ENCODE results near the gene SLC35A3.
A peak's percentile ranks its signal among the peaks of the same experiment; 100 is the strongest.

SLC35A3 gene

GRCh38 chr1:100005424-100005823 lies 35.6 kb downstream of the SLC35A3 start:
- H3K4me3 ChIP-seq (ENCODE audit: control insufficient read depth, low read depth, low read length) = no peak overlapping the region
- no peak for DNase-seq (ENCODE audit: low read depth)
- TF ChIP-seq CTCF (conservative IDR thresholded peaks at IDR 0.05; ENCODE audit: control insufficient read depth, insufficient read depth, low read depth, low read length) = no peak

GRCh38 chr1:100006688-100007087 lies 36.9 kb downstream of the SLC35A3 start:
- DNase-seq (ENCODE audit: low read depth) = no peak
- H3K4me3 ChIP-seq (ENCODE audit: control insufficient read depth, low read depth, low read length) = no peak overlapping the region
- TF ChIP-seq CTCF (conservative IDR thresholded peaks at IDR 0.05; ENCODE audit: control insufficient read depth, insufficient read depth, low read depth, low read length) = no peak

- no peak overlapping the region for H3K4me3 ChIP-seq (ENCODE audit: control insufficient read depth, low read depth, low read length)
- DNase-seq (ENCODE audit: low read depth) = peak; percentile 58
- no peak for TF ChIP-seq CTCF (conservative IDR thresholded peaks at IDR 0.05; ENCODE audit: control insufficient read depth, insufficient read depth, low read depth, low read length)
These were observed 39.7 kb downstream of the SLC35A3 start for GRCh38 chr1:100009458-100009857.

GRCh38 chr1:100010804-100011203 lies 41.0 kb downstream of the SLC35A3 start:
- DNase-seq (ENCODE audit: low read depth) = no peak
- no peak overlapping the region for H3K4me3 ChIP-seq (ENCODE audit: control insufficient read depth, low read depth, low read length)
- no peak for TF ChIP-seq CTCF (conservative IDR thresholded peaks at IDR 0.05; ENCODE audit: control insufficient read depth, insufficient read depth, low read depth, low read length)

GRCh38 chr1:100019220-100019619 lies 49.4 kb downstream of the SLC35A3 start:
- no peak for TF ChIP-seq CTCF (conservative IDR thresholded peaks at IDR 0.05; ENCODE audit: control insufficient read depth, insufficient read depth, low read depth, low read length)
- DNase-seq (ENCODE audit: low read depth) = no peak
- no peak overlapping the region for H3K4me3 ChIP-seq (ENCODE audit: control insufficient read depth, low read depth, low read length)

- DNase-seq (ENCODE audit: low read depth) = no peak
- TF ChIP-seq CTCF (conservative IDR thresholded peaks at IDR 0.05; ENCODE audit: control insufficient read depth, insufficient read depth, low read depth, low read length) = no peak
- H3K4me3 ChIP-seq (ENCODE audit: control insufficient read depth, low read depth, low read length) = no peak overlapping the region
These were observed 53.7 kb downstream of the SLC35A3 start for GRCh38 chr1:100023482-100023881.

GRCh38 chr1:100027212-100027611 lies 57.4 kb downstream of the SLC35A3 start:
- no peak for TF ChIP-seq CTCF (conservative IDR thresholded peaks at IDR 0.05; ENCODE audit: control insufficient read depth, insufficient read depth, low read depth, low read length)
- DNase-seq (ENCODE audit: low read depth) = no peak
- H3K4me3 ChIP-seq (ENCODE audit: control insufficient read depth, low read depth, low read length) = no peak overlapping the region

Data from fibroblast of mammary gland (primary cell).